Glomerular endothelial cell (primary cell): Measurements from ENCODE around the gene IFIT5. TPM values are rescaled to one million over a fixed set of nuclear protein-coding genes. Genes with fewer than 3 reads are reported as not detected.

Source experiments
- total RNA-seq: library from RNA; depleted of rRNA; stranded (reverse); fragments of >200 nt; gene quantifications from 2 replicates; pipeline ENCODE4 v1.2.3, GENCODE V29; 2015

The IFIT5 gene
- total RNA-seq, 1 donor from 2014 or later = 22.5 TPM

Other genes with a start within 250 kb of the IFIT5 start
- gene CH25H, start 207.3 kb upstream of the IFIT5 start, total RNA-seq = not detected in 2 replicates
- 53.1 and 62.1 TPM in 2 replicates for gene LIPA, start 162.8 kb upstream of the IFIT5 start, total RNA-seq
- 7.9 and 8.9 TPM in 2 replicates for gene IFIT2, start 112.5 kb upstream of the IFIT5 start, total RNA-seq
- gene IFIT3, start 86.6 kb upstream of the IFIT5 start, total RNA-seq = 33.3 and 47.2 TPM in 2 replicates
- gene IFIT1B, start 36.5 kb upstream of the IFIT5 start, total RNA-seq = not detected in 2 replicates
- 3.3 and 20.8 TPM in 2 replicates for gene IFIT1, start 21.9 kb upstream of the IFIT5 start, total RNA-seq
- 0.58 and 1.6 TPM in 2 replicates for gene SLC16A12, start 121.0 kb downstream of the IFIT5 start, total RNA-seq
- gene PANK1, start 230.7 kb downstream of the IFIT5 start, total RNA-seq = 4.4 and 9.1 TPM in 2 replicates